ENCODE results near the gene TLE4.
"Not testable (repeated sequence)": the region's sequence is repeated elsewhere in the genome, so short reads cannot be mapped to it uniquely, and the experiment has no call there.

TLE4 gene

DNA sequence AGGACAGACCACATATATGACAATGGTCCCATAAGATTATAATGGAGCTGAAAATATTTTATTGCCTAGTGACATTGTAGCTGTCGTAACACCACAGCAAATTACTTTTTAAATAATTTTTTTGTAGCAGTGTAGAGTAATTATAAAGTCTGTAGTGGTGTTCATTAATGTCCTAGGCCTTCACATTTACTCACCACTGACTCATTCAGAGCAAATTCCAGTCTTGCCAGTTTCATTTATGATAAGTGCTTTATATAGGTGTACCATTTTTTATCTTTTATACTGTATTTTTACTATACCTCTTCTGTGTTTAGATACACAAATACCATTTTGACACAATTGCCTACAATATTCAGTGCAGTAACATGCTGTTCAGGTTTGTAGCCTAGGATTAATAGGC lies 67.6 kb downstream of the TLE4 start:
- no peak for DNase-seq

DNA sequence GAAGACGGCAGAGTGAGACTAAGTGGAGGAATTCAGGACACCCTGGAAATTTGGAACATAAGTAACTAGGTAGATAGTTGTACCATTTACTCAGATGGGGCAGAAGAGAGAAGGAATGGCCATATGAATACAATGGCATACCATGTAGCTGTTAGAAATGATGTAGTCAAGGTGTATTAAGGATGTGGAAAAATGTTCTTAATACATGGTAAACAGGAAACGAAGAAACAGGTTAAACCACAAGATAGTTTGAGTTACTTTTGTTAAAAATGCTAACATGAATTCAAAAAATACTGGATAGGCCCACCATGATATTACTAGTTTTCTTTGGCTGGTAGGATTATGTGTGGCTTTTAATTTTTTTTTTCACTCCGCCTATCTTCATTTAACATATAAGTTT lies 68.3 kb downstream of the TLE4 start:
- not testable (repeated sequence) for DNase-seq

DNA sequence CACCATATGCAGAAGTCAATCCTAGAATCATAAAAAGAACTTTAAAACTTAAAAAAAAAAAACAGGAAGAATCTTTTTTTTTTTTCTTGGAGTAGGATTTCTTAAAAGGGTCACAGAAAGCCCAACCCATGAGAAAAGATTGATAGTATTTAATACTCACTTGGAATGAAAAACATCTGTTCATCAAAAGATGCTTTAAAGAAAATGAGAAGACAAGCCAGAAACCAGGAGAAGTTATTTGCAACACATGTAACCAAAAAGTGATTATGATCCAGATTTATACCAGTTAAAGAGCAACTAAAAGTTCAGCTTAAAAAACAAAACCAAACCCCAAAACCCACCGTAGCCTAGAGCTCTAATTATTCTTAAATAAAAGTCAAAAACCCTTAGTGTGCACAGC lies 69.3 kb downstream of the TLE4 start:
- no peak for DNase-seq

DNA sequence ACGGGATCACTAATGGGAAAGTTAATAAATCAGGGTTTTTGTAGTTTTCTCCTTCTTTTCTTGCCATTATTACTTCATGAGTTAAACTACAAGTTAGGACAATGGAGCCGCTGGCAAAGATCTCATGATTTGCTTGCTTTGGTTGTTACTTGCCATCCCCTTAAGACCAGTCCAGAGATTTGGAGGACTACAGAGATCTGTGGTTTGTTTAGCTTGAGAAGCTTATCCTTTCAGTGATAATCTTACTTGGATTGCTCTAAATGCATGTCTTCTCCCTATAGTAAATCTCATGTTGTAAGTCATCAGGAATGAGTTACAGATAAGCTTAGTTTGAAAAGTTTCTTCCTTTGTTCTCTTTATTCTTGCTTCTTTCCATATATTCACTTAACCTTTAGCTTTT lies 70.9 kb downstream of the TLE4 start:
- DNase-seq, result no peak

DNA sequence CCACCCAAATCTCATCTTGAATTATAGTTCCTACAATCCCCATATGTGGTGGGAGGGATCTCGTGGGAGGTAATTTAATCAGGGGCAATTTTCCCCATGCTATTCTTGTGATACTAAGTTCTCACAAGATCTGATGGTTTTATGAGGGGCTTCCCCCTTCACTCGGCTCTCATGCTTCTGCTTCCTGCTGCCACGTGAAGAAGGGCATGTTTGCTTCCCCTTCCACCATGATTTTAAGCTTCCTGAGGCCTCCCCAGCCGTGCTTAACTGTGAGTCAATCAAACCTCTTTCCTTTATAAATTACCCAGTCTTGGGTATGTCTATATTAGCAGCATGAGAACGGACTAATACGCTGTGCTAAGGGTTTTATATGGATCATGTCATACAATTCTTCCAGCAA lies 72.3 kb downstream of the TLE4 start:
- no peak for DNase-seq

DNA sequence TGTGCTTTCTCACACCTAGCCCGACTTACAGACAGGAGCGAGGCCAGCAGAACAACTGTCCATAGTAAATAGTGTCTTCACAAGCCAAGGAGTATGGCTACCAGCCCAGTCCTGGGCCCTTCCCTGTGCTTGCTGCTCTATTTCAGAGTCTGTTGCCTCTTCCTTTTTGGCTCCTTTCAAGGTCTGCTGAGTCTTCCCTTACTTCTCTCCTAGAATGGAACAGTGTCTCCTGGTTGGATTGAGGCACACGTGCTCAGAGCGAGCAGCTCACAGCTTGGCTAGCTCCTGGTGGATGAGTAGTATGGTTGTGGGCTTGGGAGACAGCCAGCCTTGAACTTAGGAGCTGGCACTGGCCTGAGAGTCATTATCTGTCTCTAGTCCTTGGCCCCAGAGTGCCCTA lies 72.8 kb downstream of the TLE4 start:
- no peak for DNase-seq

DNA sequence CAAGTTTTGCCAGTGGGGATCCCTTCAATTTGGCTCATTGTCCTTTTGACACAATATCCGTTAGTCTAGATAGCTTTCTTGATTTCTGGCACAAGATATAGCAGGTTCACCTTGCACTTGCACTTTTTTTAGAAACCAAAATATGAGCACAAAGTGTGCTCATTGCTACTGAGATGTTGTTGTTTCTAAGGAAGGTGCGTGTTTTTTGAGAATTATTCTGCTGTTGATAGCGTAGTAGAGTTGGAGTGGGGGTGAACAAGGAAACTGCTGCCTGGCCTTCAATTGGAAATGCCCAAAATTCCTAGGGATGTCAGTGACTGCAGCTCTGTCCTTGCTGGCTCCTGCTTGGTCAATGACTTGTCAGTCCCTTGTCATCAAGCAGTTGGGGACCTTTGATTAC lies 73.3 kb downstream of the TLE4 start:
- DNase-seq, result no peak

DNA sequence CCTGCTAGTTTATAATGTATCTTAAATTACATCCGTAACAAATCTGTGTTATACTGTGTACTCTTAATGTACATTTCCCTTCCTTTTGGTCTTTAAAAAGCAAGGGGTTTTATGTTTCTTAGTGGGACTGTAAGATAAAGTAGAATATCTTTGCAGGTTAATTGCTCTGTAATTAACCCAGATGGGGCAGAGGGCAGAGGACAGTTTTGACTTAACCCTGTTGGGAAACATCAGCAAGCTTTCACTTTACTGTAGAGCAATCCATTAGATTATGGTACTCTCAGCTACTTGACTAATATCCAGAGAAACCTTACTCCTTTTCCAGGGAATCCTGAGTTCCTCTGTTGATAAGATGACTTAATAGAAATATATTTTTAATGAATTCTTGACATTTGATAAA lies 74.3 kb downstream of the TLE4 start:
- DNase-seq, result no peak

DNA sequence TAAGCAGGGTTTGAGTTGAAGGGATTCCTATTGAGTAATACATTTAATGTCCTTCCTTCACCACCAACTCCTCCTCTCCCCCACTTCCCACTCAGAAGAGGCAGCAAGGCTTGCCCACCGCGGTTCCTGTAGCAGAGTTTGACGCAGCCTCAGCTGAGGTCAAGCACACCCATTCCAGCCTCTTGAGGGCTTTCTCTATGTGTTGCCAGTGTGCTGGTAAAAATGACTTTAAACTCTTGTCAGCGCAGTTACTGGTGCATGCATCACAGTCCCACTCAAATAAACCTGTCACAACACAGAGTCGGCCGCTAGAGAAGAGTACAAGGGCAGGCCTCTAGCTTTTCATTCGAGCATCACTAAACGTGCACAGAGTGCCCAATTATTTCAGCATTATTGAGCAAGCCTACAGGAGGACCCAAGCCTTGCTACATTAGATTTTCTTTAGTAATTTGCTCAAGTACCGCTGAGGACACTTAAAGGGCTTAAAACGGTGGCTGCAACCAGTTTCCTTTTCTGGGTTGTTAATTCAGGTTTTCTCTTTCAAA lies 79.6 kb downstream of the TLE4 start:
- DNase-seq, result no peak

DNA sequence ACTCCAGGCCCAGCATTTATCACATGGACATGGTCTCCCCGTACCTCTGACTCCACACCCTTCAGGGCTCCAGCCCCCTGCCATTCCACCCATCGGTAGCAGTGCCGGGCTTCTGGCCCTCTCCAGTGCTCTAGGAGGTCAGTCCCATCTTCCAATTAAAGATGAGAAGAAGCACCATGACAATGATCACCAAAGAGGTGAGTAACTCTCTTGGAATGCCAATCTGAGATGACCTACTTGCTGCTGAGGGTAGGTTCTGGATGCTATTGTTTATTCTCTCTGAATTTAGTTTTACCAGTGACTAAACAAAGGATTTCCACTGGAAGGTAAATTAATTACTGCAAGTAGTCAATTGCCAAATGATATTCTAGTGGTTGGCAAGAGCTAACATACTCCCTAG lies 80.8 kb downstream of the TLE4 start:
- no peak for DNase-seq

DNA sequence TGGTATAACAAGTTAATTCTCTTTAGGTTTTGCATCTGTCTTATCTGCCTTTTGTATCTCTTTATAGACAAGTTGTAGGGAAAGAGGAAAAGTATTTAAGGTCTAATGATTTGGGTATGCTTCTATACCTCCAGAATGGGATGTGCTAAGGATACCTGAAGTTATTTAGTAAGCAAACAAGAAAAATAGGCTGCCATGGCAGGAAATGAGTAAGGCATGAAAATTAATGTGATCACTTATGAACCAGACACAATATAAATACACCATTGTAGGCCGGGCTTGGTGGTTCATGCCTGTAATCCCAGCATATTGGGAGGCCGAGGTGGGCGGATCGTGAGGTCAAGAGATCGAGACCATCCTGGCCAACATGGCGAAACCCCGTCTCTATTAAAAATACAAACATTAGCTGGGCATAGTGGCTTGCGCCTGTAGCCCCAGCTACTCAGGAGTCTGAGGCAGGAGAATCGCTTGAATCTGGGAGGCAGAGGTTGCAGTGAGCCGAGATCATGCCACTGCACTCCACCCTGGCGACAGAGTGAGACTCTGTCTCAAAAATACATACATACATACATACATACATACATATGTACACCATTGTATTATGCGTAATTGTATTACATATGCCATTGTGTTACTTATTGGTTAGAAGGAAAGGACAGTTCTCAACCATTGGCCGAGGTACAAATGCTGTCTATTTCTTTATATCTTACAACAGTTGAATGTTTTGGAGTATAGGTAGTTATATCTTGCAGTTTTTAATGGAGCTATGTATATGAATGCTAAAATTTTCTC lies 83.0 kb downstream of the TLE4 start:
- not testable (repeated sequence) for DNase-seq

DNA sequence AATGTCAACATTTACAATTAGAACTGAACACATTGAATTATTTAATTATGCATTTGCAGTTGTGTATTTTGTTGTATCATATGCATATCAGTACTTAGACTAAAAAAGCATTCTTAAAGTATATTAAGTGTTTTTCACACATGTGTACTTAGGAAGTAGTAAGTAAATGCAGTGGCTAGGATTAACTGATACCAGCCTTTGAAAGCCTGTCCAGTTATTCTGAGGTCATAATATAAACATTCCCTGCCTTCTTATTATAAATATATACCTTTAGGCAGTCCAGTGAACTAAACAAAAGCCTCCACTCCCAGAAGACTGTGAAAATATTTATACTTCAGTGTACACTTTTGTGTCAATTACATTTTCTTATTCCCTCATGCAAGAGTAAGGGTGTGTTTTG lies 83.8 kb downstream of the TLE4 start:
- DNase-seq, result no peak

DNA sequence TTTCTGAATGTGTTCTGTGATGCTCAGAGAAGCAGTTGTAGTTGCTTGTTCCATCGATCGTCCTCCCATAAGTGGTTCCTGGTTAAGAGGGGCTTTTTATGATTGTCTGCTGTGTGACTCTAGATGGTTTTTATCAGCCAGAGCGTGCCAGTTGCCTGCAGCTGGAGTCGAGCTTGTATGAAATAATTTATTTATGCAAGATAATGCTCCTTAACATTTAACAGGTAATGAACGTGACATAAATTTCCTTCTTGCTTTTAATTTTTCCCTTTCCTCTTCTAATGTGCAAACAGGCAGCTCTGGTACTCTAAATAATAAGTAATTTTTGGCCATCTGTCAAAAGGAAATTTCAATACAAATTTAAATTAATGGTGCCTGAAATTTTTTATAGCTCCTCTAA lies 84.4 kb downstream of the TLE4 start:
- no peak for DNase-seq

DNA sequence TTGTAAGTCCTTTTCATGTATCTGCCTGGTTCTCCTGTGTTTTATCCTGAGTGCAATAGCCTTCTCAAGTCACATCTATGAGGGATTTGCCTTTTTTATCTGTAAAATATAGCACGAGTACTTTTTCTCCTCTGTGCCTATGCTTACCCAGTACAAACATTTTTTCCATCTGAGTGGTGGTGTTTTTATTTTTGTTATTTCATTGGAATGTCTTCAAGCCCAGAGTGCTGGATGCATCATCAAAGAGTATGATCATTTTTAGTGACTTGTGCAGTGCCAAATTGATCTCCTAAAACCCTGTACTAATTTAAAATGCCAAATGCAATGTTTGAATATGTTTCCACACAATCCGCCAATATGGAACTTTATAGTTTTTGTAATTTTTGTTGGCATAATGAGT lies 86.1 kb downstream of the TLE4 start:
- no peak for DNase-seq

DNA sequence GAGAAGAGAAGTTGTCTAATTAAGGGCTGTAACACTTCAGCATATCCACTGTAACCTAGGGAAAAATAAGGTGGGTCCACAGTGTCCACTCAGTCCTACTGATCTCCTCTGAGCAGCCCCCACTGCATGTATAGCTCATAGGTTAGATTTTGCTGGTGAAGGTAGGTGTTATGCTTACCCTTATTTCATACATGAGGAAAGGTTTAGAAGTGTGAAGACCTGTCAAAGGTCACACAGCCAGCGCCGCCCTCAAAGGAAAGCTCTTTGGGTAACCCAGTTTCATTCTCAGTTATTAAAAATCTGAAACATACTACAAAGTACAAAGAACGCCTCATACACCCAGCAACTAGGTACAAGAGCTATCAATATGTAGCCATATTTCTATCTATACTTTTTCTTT lies 87.2 kb downstream of the TLE4 start:
- DNase-seq, result no peak

DNA sequence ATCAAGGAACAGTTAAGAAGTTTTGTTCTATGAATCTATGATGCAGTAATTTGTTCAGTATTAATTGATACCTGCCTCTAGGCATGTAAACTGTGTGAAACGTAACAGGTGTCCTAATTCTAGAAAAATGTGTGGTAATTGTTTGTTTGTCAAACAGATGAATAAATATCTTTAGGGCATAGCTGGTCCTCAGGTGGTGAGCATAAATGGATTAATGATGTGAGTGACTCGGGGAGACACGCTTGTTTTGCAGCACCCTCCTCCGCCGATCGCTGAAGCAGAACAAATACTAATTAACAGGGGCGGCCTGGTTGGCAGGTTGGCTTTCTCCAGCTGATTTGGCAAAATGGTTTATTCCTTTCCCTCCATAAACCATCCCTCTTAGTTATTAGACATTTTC lies 88.8 kb downstream of the TLE4 start:
- no peak for DNase-seq

DNA sequence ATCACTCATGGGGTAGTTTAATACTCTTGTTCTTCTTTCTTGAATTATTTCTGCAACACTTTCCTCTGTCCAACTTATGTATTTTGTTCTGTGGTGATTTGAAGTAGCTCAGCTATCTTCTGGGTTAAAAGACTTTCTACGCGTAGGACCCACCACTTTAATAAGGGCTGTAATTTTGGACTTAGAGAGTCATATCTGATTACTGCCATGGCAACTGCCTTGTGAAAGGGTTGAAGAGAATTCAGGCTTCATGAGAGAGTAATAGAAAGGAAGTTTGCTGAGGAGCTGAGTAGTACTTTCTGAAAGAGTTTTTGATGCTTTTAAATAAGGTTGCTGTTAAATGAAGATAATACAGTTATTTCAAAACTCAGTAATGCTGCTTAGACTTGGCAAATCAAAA lies 89.5 kb downstream of the TLE4 start:
- no peak for DNase-seq

DNA sequence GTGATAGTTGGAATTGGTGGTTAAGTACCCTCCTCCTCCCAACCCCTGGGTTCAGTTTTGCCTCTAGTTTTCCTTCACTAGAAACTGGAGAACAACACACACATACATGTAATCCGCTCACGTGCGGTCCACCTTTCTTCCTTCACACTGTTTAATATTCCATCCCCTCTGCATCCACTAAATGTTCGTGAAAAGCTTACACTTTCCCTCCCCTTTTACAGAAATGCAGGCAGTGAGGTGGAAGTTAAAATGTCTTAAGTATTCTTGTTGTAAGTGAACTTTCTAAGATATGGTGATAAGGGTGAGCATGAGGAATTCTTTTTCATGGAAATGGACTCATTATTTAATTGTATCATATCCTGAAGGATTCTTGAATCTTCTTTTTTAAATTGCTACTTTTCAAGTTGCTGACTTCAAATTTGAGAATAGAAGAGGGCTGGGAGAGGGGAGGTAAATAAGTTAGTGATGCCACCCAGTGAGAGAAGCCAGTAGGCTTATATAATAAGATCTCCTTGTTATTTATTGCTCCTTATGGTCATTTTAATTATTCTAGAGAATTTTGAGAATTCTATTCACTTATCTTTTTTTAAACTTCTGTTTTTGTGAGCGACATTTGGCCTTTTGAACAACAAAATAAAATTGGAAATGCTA lies 90.2 kb downstream of the TLE4 start:
- DNase-seq, result no peak

DNA sequence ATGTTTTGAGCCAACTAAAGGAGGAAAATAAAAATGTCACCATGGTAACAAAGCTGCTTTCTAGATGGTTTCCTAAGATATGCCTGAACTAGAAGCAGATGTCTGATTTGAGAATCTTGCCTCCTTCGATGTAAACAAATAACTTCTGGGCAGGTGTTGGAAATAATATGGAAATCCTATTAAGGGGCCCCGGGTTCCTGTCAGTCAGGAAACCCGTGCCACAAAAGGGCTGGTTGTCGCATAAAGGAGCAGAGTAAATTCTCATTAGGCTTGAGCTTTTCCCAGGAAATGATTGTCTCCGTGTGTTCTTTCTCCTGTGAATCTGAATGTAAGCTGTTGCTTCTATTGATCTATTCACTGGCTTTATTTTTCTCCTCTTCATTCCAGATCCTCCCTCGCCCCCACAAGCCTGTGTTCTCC lies 90.8 kb downstream of the TLE4 start:
- no peak for DNase-seq

DNA sequence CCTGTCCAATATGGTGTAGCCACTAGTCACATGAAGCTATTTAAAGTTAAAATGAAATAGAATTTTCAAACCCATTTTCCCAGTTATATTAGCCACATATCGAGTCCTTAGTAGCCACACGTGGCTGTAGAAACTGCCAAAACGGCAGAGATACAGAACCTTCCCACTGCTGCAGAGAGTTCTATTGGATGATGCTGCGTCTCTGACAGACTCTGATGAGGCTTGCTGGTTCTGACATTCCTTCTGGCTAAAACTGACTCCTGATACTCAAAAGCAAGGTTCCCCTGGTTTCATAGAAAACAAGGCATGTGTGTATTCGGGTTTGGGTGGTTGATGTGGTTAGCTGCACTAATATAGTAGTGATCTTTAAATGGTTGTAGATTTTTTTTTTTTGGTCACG lies 91.5 kb downstream of the TLE4 start:
- no peak for DNase-seq

DNA sequence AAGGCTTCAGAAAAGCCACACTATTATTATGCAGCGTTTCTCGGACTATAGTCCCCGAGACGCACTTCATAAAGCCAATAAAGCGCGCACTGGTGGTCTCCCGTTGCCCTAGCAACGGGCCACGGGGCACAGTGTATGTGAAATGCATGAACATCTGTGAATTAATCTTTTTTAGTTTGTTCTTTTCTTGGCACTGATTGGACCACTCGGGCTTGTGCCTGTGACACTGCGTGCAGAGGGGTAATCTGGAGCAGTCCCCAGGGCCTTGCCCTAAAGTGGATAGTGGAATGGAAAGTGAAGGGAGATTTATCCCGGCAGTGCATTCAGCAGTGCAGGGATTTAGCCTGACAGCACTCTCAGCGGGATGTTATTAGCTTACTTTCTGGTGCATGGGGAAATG lies 92.1 kb downstream of the TLE4 start:
- no peak for DNase-seq

DNA sequence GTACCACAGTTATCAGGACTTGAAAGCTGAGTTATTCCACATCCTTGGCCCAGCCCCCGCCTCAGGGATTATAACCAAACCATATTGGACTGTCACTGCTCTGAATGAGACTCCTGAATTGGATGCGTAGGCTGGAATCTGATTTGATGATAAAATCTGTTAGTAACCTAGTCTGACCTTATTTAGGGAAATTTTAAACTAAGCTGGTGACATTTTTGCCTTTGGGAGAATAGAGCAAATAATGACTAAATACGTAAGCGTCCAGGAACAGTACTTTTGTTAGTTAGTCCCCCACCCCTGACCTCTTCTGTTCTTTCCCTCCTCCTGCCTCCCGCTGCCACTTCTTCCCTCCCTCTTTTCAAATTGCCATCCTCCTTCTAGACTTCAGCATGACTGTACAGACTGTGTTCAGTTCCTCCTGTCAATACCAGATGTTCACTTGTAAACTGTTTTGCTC lies 92.6 kb downstream of the TLE4 start:
- DNase-seq, result no peak

DNA sequence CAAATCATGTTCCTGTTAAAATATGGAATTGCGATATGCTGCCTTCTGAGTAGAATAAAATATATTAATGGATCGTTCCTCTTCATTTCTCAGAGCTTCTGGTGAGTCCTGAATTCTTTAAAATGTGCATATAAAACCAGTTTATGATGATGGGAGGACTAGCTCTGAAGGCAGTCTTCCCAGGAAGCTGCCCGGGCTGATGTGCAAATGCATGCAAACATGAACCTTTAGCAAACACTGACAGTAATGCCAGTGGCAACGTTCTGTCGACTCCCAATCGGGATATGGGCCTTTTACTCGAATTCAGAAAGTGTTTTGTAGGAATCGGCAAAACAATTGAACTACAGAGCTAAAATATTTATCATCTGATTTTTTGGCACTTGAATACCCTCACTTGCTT lies 93.6 kb downstream of the TLE4 start:
- no peak for DNase-seq

DNA sequence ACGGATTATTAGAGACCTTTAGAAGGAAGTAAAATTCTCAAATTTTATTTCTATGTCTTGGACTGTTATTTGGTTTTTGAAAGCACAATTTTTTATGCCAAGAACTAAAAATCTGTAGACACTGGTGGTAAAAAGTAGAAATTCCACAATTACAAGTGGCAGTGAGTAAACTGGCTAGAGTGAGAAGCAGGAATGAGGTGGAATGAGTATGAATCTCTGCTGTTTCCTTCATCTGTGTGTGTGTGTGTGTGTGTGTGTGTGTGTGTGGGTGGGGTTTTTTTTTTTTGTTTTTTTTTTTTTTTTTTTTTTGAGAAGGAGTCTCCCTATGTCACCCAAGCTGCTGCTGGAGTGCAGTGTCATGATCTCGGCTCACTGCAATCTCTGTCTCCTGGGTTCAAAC lies 94.2 kb downstream of the TLE4 start:
- DNase-seq, result no peak

DNA sequence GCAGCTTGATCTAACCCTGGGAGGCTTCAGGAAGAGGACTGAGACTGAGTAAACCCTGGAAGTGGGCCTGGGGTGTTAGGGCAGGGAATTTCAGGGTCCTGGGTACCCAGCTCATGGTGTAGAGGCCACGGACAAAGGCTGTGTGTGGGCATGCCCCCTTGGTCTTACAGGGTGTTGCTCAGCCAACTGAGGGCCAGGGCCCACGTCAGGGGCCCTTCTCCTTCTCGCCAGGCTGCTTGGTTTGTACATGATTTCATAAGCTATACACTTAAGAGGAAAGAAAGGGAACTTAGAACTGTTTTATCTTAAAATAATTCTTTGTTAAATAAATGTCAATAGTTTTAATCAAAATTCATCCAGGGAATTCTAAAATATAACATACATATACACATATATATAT lies 95.4 kb downstream of the TLE4 start:
- no peak for DNase-seq

Data from activated CD8-positive, alpha-beta memory T cell treated with anti-CD3 and anti-CD28 coated beads, Interleukin-2, amount 50 U/mL, for 48 hours (primary cell).